GM18517 (cell line): ENCODE results near the gene ATP11C.
"Not testable (repeated sequence)": the region's sequence is repeated elsewhere in the genome, so short reads cannot be mapped to it uniquely, and the experiment has no call there.

Source experiments
- ATAC-seq: cut with Tn5 transposase; IDR thresholded peaks from one replicate; pipeline ENCODE4 v1.9.1; 2021; ENCODE audit warnings: mild to moderate bottlenecking, moderate library complexity; ENCODE audit not compliant: unreplicated experiment

ATP11C gene

GRCh38 chrX:139864640-139865039 lies 68.2 kb downstream of the ATP11C start:
- ATAC-seq = no peak

DNA sequence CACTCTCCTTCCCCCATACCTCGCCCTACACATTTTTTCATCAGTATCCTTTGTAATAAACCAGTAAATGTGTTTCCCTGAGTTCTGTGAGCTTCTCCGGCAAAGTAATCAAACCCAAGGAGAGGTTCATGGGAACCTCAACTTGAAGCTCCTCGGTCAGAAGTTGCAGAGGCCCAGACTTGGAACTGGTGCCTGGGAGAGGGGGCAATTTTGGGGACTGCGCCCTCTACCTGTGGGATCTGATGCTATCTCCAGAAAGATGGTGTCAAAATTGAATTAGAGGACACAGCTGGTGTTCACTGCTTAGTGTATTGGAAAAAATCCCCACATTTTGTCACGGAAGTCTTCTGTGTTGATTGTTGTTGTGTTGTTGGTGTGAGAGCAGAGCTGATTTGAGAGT lies 70.6 kb downstream of the ATP11C start:
- no peak for ATAC-seq

- ATAC-seq = not testable (repeated sequence)
Measured at GRCh38 chrX:139856826-139857225, 76.0 kb downstream of the ATP11C start.

DNA sequence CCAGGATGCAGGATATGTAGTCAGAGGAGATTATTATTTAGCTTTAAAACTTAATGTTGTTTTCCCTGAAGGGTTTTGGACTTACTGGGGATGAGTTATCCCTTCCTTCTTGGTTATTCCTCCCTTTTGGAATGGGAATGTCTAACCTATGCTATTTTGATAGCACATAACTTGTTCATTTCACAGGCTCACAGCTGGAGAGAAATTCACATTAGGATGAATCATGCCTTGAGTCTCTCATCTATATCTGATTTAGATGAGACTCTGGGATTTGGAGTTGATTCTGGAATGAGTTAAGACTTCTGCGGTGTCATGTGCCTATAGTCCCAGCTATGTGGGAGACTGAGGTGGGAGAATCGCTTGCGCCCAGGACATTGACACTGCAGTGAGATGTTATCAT lies 81.1 kb downstream of the ATP11C start:
- ATAC-seq = no peak

GRCh38 chrX:139850968-139851367 lies 81.9 kb downstream of the ATP11C start:
- ATAC-seq = no peak

GRCh38 chrX:139844884-139845283 lies 88.0 kb downstream of the ATP11C start:
- no peak for ATAC-seq

- ATAC-seq = peak; percentile 76
Measured at GRCh38 chrX:139844163-139844562, 88.7 kb downstream of the ATP11C start.

DNA sequence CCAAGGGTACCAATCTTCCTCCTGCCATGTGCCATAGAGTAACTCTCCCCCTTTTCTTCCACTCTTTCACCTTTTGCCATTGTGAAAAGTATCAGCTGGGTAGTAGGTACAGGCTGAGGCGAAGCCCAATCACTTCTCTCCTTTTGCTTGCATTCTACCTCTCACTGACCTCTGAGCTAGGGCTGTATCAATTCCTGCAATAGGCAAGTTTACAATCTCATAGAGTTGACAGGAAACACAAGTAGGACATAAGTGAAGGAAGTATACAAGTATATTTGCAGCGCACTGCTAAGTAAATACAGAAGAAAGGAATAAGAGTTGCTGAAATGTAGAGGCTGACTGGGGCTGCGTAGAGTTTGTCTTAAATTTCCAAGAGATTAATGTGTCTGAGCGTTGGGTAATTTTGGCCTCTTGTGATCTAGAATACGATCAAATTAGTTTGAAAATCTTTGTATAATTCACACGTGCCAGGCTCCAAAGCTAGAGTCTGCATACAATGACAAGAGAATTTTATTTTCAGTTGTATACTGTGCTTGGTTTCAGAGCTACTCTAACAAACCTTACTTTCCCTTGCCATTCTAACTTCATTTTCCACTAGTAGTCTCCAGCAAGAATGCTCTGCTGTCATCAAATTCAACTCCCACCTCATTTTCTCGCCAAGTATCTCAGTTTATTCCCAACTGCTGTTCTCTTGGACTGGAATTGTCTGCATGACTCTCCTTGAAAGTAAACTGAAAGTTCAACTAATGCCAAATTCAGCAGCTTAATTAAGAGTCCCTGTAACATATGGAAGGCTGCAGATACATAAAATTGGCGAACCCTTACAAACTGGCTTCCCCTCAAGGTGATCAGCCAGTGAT lies 90.3 kb downstream of the ATP11C start:
- ATAC-seq = no peak

DNA sequence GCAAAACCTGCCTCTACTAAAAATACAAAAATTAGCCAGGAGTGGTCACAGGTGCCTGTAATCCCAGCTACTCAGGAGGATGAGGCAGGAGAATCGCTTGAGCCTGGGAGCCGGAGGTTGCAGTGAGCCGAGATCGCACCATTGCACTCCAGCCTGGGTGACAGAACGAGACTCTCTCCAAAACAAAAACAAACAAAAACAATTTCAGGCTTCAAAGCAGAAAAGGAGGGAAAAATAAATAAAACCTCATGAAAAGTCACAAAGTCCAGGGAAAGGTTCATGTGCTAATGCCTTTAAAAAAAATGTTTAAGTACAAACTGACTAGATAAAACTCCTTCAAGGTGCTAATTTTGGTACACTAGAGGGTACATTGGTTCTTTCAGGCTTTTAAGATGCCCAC lies 96.5 kb downstream of the ATP11C start:
- not testable (repeated sequence) for ATAC-seq

DNA sequence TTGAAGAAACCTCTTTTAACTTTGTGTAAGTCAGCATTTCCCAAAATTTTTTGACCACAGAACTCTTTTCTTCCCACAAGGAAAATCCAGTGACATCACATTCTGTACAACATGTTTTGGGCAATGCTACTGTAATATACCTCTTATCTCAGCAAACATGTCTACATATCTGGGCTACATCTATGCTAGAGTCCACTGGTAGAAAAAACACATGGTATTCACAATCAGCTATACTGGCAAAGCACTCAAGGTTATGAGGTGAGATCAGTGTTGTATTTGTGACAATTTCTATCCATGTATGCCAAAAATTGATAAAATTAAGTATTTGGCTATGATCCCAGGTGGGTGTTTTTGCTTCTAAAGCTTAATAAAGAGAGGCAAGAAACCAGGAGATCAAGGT lies 98.0 kb downstream of the ATP11C start:
- no peak for ATAC-seq

DNA sequence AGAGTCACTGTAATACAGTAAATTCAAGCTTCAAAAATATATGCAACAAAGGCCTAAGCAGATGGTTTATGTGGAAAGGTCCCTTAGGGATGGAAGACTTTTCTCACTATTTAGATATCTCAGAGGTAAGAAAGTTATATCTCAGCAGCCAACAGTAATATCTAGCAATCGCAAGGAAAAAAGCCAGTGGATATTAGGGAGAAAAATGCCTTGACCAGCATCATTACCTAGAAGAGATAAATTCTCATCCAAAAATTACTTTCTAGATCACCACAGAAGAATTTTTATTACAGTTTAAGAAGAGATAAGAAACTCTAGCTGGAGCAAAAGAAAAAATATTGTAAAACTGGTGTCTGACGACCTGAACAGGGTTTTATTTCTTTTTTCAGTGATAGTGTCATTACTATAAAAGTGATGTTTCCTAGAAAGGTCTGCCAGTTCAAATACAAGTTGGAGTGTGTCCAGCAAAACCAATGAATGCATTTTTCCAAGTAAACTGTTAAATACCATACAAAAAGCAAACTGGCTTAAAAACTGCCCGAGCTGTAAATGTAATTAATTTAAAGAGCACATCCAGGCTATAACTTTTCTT lies 100.0 kb downstream of the ATP11C start:
- no peak for ATAC-seq

DNA sequence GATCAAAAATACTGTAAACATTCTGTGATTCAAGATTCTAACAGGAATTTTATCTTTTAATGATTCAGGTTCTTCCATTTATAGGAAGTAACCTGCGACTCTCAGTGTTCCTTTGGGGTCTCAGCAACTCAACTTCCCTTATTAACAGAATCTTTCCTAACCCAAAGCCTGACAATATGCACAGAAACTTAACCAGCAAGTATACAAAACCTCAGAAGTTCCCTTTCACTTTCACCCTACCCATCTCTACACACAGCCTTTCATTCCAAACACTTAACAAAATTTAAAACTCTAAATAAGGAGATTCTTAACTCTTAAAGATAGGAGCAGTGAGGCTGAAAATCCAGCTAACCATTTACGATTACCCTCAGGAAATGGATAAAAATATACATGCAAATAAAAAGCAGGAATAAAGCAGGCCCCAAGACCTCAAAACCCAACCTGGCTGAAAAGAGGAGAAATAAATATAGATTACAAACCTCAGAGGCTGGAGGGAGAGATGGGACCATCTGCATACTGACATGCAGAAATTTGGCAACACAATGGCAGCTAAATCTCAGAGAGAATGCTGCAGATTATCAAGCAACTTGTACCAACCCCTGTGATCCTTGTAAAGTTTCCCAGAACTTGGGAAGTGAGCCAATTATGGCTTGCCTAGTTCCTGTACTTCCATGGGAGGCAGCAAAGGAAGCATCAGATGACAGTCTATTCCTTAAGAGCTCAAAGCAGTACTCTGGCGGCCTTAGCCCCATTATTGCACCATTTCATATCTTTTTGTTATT lies 101.0 kb downstream of the ATP11C start:
- peak; percentile 84 for ATAC-seq

DNA sequence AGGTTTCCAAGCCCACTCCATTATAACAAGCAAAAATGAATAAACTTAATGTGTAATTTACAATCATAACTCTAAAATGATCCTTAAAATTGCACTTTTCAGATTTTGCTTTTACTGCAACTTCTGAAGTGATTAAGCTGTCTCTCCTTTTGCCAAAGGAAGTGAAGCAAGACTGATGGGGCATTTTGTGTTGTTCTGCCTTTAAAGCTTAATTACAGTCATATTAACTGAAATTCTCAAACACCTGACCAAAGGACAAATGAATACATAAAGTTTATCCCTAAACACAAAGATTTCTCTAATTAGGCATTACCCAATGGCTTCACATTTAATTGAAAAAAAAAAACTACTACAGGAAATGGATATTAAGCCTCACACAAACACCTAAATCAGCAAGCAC lies 101.8 kb downstream of the ATP11C start:
- no peak for ATAC-seq

DNA sequence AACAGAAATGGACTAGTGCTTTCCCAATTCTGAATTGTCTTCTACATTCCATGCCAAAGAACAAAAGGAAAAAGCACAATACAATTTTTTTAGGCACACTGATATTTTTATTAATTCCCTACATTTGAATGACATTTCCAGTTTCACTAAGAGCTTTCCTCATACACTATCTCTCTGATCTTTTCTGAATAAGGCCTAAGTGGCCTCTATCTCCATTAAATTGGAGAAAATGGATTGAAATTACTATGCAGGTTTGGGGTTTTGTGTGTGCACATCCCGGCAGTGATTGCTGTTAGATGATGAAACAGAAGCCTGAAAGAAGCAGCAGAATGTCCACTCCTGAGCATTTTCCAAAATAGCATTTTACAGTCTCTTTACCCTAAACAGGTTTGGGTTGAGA lies 104.0 kb downstream of the ATP11C start:
- no peak for ATAC-seq

GRCh38 chrX:139828033-139828432 lies 104.8 kb downstream of the ATP11C start:
- ATAC-seq = no peak

GRCh38 chrX:139826065-139827044 lies 106.5 kb downstream of the ATP11C start:
- ATAC-seq = no peak

DNA sequence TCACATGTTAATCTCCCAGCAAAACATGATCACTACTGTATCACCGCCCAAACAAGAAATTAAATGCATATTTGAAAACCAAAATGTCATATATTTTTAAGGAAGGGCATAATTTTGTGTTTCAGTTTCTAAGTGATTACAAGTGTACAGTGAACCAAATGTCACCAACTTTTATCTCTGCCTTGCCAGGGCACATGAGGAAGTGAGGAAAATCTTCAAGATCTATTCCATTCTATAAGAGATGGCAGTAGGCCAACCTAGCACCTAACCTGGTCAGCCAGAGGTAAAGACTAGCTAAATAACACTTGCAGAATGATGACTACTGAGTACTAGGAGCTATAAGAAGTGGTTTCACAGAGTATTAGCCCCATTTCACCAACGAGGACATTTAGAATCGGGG lies 107.2 kb downstream of the ATP11C start:
- no peak for ATAC-seq

DNA sequence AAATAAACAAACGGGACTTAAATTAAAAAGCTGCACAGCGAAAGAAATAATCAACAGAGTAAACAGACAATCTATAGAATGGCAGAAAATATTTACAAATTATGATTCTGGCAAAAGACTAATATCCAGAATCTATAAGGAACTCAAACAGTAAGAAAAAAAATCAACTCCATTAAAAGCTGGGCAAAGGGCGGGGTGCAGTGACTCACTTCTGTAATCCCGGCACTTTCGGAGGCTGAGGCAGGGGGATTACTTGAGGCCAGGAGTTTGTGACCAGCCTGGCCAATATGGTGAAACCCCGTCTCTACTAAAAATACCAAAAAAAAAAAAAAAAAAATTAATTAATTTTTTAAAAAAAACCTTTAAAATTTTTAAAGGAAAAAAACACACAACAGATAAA lies 109.0 kb downstream of the ATP11C start:
- ATAC-seq = no peak

DNA sequence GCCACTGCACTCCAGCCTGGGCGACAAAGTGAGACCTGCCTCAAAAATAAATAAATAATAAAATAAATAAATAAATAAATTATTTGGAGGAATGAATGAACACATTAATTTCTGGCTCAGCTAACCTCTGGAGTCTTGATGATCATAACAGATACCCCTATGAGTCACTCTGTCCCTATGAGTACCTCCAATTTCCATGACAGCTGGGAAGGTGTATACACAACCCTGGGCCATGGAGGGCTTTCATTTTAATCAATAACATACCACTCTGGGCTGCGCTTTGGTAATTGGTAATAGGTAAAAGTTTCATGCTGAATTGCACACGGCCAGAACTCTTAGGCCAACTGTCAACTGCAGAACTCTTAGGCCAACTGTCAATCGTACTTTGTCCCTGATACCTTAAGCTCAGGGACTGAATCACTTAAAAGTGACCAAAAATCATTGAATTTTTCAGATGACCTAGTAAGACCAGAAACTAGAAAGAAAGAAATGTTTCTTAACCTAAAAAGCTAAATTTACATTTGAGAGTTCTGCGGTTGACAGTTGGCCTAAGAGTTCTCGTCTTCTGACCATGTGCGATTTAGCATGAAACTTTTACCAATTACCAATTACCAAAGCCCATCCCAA lies 112.4 kb downstream of the ATP11C start:
- ATAC-seq = no peak

DNA sequence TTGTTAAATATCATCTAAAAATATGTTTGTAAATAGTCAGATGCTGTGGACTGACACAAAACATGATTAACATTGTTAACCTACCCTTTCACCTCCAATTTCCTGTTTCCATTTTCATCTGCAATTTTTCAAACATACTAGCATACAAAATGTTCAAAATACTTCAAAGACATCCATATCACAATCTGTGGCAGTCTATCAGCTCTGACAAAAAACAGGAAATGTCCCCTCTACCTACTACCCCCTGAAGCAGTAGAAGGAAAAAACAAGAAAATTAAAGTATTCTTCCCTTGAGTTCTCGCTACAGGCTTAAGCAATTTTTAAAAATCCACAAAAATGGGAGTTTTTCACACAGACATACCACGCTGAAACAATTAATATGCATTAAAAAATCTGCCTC lies 116.6 kb downstream of the ATP11C start:
- no peak for ATAC-seq
